CD4-positive, alpha-beta T cell treated with Interleukin-2 at 100 ng/mL for 4 hours (primary cell): ENCODE measurements around the gene LHX8.

Source experiments
- DNase-seq: peaks from one replicate; pipeline ENCODE4 v3.0.0-alpha.2; 2020; ENCODE audit warnings: low spot score

LHX8 gene

GRCh38 chr1:75203415-75204277 is 69.5 kb downstream of the LHX8 start:
- no peak for DNase-seq

- no peak for DNase-seq
These were observed 74.7 kb downstream of the LHX8 start for GRCh38 chr1:75208862-75209261.
